ACC112 (cell line): ENCODE measurements around the gene CPT2.

Source experiments
- H2AFZ ChIP-seq: fragments of 200-600 bp; sonication (generic); one replicate; pipeline ENCODE4 v1.6.0; 2017; ENCODE audit warnings: antibody characterized with exemption, low read length; ENCODE audit not compliant: unreplicated experiment
- H3K27ac ChIP-seq: fragments of 200-600 bp; sonication (generic); 2 replicates; pipeline ENCODE4 v1.5.1; 2014; ENCODE audit warnings: low read depth, mild to moderate bottlenecking, antibody characterized with exemption, low read length, moderate library complexity
- H3K27me3 ChIP-seq: fragments of 200-600 bp; sonication (generic); 2 replicates; pipeline ENCODE4 v1.6.1; 2014; ENCODE audit warnings: mild to moderate bottlenecking, antibody characterized with exemption, low read length, moderate library complexity, mixed read lengths; ENCODE audit not compliant: insufficient read depth
- H3K36me3 ChIP-seq: fragments of 200-600 bp; sonication (generic); 2 replicates; pipeline ENCODE4 v1.6.1; 2016; ENCODE audit warnings: mild to moderate bottlenecking, antibody characterized with exemption, low read length, moderate library complexity, mixed read lengths; ENCODE audit not compliant: insufficient read depth
- H3K4me1 ChIP-seq: fragments of 200-600 bp; sonication (generic); one replicate; pipeline ENCODE4 v1.6.1; 2016; ENCODE audit warnings: low read length, mixed read lengths; ENCODE audit not compliant: insufficient read depth, unreplicated experiment, control insufficient read depth
- H3K4me3 ChIP-seq: fragments of 200-600 bp; sonication (generic); 2 replicates; pipeline ENCODE4 v1.5.1; 2014; ENCODE audit warnings: mild to moderate bottlenecking, low read depth, low read length
- H3K79me2 ChIP-seq: fragments of 200-600 bp; sonication (generic); one replicate; pipeline ENCODE4 v1.6.0; 2016; ENCODE audit warnings: low read length; ENCODE audit not compliant: control insufficient read depth, unreplicated experiment, insufficient read depth

The CPT2 gene

GRCh38 chr1:53196485-53197290 lies at the start of gene CPT2:
Gene CPT2 (plus strand): TSS chr1:53196824. CDS start chr1:53196944, 120 bp downstream.
- peaks cover 18% of the 10 kb centered on the region for H3K79me2 ChIP-seq
- H3K4me3 ChIP-seq: peak within 1 kb of the TSS; percentile 92
- H3K27me3 ChIP-seq: no peaks in the 10 kb centered on the region
- H3K4me1 ChIP-seq: peaks cover 22% of the 10 kb centered on the region
- peak within 1 kb of the TSS; percentile 97 for H2AFZ ChIP-seq
- H3K36me3 ChIP-seq: peaks cover 3% of the 10 kb centered on the region; the same call in 1 of the 2 replicates
- H3K27ac ChIP-seq: peak within 1 kb of the TSS; percentile 59

- peak overlapping the region; percentile 92 for H3K27ac ChIP-seq
- H3K36me3 ChIP-seq: no peaks in the 10 kb centered on the region
- H3K4me3 ChIP-seq: no peak overlapping the region
- no peaks in the 10 kb centered on the region for H3K79me2 ChIP-seq
- H3K27me3 ChIP-seq: no peaks in the 10 kb centered on the region
- no peak overlapping the region for H2AFZ ChIP-seq
- peaks cover 30% of the 10 kb centered on the region for H3K4me1 ChIP-seq
Observed at GRCh38 chr1:53147174-53147573, 49.5 kb upstream of the CPT2 start.

- H3K79me2 ChIP-seq: no peaks in the 10 kb centered on the region
- H3K4me3 ChIP-seq: no peak overlapping the region
- no peak overlapping the region for H2AFZ ChIP-seq
- H3K36me3 ChIP-seq: no peaks in the 10 kb centered on the region
- H3K27ac ChIP-seq: no peak overlapping the region
- peaks cover 30% of the 10 kb centered on the region for H3K4me1 ChIP-seq
- H3K27me3 ChIP-seq: no peaks in the 10 kb centered on the region
Observed at GRCh38 chr1:53148123-53148522, 48.5 kb upstream of the CPT2 start.

- Histone ChIP-seq H3K79me2 (no peaks in the 10 kb centered on the region), H3K4me3 (no peak overlapping the region), H3K27ac (no peak overlapping the region), H2AFZ (no peak overlapping the region), H3K27me3 (no peaks in the 10 kb centered on the region), H3K36me3 (no peaks in the 10 kb centered on the region), H3K4me1 (peaks cover 8% of the 10 kb centered on the region)
Observed at GRCh38 chr1:53153752-53154151, 42.9 kb upstream of the CPT2 start.

GRCh38 chr1:53154859-53155438 lies 41.7 kb upstream of the CPT2 start:
- H3K27ac ChIP-seq: no peak overlapping the region
- H3K36me3 ChIP-seq: no peaks in the 10 kb centered on the region
- no peak overlapping the region for H3K4me3 ChIP-seq
- no peak overlapping the region for H2AFZ ChIP-seq
- no peaks in the 10 kb centered on the region for H3K27me3 ChIP-seq
- peaks cover 8% of the 10 kb centered on the region for H3K4me1 ChIP-seq
- H3K79me2 ChIP-seq: no peaks in the 10 kb centered on the region

GRCh38 chr1:53155534-53155933 lies 41.1 kb upstream of the CPT2 start:
- no peak overlapping the region for H3K4me3 ChIP-seq
- H3K27me3 ChIP-seq: no peaks in the 10 kb centered on the region
- no peak overlapping the region for H2AFZ ChIP-seq

GRCh38 chr1:53155945-53156344 lies 40.7 kb upstream of the CPT2 start:
- no peak overlapping the region for H3K4me3 ChIP-seq

More at GRCh38 chr1:53155534-53155933, 41.1 kb upstream of the CPT2 start:
- Histone ChIP-seq H3K36me3 (no peaks in the 10 kb centered on the region), H3K4me1 (peaks cover 8% of the 10 kb centered on the region), H3K79me2 (no peaks in the 10 kb centered on the region), H3K27ac (no peak overlapping the region)

GRCh38 chr1:53156783-53157182 lies 39.8 kb upstream of the CPT2 start:
- H3K36me3 ChIP-seq: no peaks in the 10 kb centered on the region
- peaks cover 8% of the 10 kb centered on the region for H3K4me1 ChIP-seq
- H3K27ac ChIP-seq: no peak overlapping the region
- H3K4me3 ChIP-seq: no peak overlapping the region
- H3K79me2 ChIP-seq: no peaks in the 10 kb centered on the region
- H2AFZ ChIP-seq: no peak overlapping the region
- no peaks in the 10 kb centered on the region for H3K27me3 ChIP-seq

More at GRCh38 chr1:53155945-53156344, 40.7 kb upstream of the CPT2 start:
- Histone ChIP-seq H3K4me1 (peaks cover 8% of the 10 kb centered on the region), H3K27ac (no peak overlapping the region), H2AFZ (no peak overlapping the region), H3K36me3 (no peaks in the 10 kb centered on the region), H3K27me3 (no peaks in the 10 kb centered on the region), H3K79me2 (no peaks in the 10 kb centered on the region)

- Histone ChIP-seq H3K79me2 (no peaks in the 10 kb centered on the region), H3K27ac (no peak overlapping the region), H3K4me1 (peaks cover 5% of the 10 kb centered on the region), H3K36me3 (no peaks in the 10 kb centered on the region), H3K27me3 (no peaks in the 10 kb centered on the region), H2AFZ (no peak overlapping the region), H3K4me3 (no peak overlapping the region)
Observed at GRCh38 chr1:53158900-53159299, 37.7 kb upstream of the CPT2 start.

GRCh38 chr1:53160924-53161378 lies 35.7 kb upstream of the CPT2 start:
- no peak overlapping the region for H3K27ac ChIP-seq

GRCh38 chr1:53162621-53163020 lies 34.0 kb upstream of the CPT2 start:
- no peak overlapping the region for H3K4me3 ChIP-seq
- H3K79me2 ChIP-seq: no peaks in the 10 kb centered on the region
- H3K27ac ChIP-seq: no peak overlapping the region
- no peaks in the 10 kb centered on the region for H3K4me1 ChIP-seq
- no peak overlapping the region for H2AFZ ChIP-seq
- no peaks in the 10 kb centered on the region for H3K27me3 ChIP-seq
- H3K36me3 ChIP-seq: no peaks in the 10 kb centered on the region

More at GRCh38 chr1:53160924-53161378, 35.7 kb upstream of the CPT2 start:
- no peaks in the 10 kb centered on the region for H3K36me3 ChIP-seq
- no peaks in the 10 kb centered on the region for H3K27me3 ChIP-seq
- H3K4me1 ChIP-seq: no peaks in the 10 kb centered on the region
- no peak overlapping the region for H2AFZ ChIP-seq
- no peak overlapping the region for H3K4me3 ChIP-seq
- H3K79me2 ChIP-seq: no peaks in the 10 kb centered on the region
